GM19238 (cell line): ENCODE data around the gene SDF2L1.

ENCODE experiments used
- DNase-seq: peaks from one replicate; pipeline ENCODE4 v3.0.0; 2011; ENCODE audit warnings: low spot score; ENCODE audit not compliant: insufficient read length

Gene SDF2L1

DNA sequence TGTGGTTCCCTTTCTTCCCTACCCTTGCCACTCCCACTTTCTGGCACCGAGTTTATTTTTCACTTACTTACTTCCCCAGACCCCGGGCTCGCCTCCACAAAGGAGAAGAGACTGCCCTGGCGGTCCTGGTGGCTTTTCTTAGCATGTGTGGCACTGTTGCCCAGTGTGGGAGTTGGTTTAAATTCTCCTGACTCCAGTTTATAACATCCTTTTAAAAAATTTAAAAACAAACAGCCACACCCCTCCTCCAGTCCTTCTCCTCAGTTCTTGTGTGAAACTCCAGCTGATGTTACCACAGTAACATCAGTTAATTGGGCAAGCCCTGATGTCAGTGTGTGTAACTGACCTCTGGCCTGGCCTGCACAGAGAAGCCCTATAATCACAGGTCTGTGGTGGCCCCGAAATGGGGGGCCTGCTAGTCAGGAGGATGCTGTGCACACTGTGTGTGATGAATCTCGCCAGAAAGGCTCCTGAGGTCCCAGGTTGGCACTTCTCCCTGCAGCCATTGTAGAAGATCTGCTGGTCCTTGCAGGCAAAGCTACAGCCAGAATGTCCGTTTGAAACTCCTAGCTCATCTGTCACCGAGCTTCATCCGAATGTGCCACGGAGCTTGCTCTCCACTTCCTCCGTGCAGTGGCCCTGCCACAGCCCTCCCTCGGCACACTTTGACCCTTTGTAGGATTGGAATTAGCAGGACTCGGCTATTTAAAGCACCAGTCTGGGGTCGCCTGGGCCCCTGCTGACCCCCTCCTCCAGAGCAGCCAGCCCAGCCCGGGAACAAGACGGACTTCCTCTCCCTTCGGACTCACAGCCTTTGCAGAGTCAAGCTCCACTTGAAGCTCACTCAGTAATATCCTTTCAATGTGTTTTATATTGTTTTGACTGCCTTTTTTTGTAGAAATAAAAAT is 19.8 kb upstream of the SDF2L1 start:
- no peak for DNase-seq

DNA sequence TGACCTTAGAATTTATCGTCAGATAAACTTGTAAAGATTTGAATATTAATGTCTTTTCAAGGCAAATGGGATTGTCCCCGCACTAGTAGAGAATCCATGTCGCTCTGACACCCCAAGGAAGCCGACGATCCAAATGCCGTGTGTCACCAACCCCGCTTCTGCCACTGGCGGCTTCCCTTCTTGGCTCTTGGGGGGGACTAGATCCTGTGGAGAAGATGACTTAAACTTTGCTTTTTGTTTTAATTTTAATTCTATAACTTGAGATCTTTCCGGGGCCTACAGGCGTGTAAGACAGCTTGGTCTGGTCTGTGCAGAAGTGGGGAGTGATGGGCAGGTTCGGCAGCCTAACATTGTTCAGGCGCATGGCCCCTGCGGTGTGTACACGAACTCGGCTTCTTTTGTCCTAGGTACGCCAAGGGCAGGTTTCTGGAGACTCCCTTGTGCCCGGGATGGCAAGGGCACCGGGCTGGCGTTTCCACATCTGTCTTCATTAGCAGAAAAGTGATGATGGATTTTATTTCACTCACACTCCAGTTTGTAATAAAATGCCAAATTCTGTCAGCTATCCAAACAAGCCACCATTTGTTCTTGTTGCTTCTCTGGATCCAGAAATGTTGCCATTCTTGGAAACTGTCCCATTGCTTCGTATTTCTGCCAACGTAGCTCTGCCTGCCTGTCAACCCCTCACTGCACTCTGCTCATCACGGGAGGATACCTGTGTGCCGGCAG is 19.0 kb upstream of the SDF2L1 start:
- DNase-seq, result no peak

DNA sequence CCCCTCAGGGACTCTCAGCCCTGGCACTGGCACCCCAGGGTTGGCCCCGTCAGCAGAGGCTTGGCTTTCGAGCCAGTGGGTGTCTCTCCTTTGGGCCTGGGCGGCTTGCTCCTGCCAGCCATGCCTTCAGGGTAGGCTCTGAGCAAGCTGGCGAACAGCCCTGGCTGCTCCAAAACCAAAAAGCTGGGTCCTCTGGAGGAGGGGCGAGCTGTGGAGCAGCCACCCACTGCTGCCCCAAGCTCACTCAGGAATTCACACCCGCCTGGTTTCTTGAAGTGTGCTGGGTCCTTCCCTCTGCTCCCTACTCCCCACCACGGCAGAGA is 18.5 kb upstream of the SDF2L1 start:
- no peak for DNase-seq

DNA sequence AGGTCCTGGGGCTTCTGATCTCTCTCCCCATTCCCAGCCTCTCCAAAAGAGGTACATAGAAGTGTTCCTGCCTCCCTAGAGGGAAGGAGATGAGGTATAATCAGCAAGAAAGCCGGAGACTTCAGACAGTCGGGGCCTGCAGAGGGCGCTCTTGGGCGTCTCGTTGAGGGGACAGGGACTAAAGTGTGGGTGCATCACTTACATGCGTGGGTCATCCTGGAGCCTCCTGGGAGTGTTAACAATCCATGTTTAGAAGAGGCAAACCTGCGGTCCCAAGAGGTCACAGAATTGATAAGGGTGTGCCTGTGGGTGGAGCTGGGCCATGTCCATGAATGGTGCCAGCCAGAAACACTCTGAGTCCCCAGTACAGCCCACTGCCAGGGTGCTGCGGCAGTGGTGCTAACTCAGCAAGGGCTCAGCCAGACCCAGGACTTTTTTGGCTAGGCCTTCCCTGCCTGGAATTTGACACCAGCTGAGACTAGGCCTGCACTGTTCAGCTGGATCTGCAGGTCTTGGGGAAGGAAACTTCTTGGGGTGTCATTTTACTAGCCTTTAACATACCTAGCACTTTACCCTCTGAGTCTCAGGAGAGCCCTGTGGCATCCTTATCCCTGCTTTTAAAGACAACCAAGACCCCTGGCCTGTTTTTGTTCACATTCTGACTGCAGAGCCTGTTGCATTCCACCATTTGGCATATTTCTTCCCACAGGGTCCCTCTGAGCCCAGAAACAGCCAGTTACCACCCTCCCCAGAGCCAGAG is 17.8 kb upstream of the SDF2L1 start:
- no peak for DNase-seq

DNA sequence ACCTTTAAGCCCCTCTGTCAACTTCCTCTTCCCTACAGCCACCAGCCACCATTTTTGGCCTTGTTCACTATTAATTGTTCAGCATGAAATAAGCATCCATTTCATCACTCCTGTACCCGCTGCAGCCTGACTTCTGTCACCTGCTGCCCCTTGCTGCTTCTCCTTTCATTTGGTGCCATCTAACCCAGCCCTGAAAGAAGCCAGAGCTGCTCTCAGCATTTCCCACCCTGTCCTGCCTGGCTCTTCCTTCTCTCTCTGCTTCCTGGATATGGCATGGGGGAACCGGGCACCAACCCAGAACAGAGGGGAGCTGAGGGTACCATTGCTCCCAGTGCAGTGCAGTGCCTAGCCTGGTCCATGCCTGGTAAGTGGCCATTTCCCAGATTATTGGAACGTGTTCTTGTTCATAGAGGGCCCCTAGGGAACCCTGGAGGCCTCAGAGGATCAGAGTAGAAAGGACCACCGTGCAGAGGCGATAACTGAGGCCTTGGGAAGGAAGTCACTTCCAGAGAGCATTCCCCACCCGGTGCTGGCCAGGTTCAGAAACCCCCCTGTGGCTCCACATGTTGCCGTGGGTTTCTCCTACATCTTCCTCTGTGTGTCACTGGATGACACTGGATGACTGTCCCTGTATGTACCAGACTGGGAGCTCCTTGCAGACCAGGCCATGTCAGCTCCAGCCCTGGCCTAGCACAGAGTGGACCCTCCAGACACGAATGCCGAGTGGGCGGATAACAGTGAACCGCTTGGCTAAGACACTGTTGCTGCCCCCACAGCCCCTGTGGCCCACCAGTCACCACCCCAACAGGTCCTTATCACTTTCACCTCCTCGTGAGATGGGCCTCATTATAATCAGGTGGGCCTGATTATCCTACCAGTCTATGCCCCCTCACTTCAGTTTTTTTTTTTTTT is 17.0 kb upstream of the SDF2L1 start:
- DNase-seq, result no peak

DNA sequence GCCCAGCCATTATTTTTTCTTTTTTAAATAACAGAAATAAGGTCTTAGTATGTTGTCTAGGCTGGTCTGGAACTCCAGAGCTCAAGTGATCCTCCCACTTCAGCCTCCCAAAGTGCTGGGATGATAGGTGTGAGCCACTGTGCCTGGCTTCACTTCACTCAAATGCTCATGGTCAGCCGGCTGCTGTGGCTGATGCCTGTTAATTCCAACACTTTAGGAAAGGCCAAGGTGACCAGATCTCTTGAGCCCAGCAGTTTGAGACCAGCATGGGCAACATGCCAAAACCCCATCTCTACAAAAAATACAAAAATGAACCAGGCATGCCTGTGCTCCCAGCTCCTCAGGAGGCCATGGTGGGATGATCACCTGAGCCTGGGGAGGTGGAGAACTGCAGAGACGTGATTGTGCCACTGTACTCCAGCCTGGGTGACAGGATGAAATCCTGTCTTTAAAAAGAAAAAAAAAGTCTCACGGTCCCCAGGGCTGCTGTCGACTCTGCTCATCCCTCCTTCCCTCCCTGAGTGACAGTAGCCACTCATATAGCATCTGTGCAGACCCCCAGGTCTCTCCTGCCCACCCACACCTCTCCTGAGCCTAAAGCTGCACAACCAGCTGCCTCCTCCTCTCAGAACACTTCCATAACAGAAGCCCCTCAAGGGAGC is 15.9 kb upstream of the SDF2L1 start:
- DNase-seq, result no peak

DNA sequence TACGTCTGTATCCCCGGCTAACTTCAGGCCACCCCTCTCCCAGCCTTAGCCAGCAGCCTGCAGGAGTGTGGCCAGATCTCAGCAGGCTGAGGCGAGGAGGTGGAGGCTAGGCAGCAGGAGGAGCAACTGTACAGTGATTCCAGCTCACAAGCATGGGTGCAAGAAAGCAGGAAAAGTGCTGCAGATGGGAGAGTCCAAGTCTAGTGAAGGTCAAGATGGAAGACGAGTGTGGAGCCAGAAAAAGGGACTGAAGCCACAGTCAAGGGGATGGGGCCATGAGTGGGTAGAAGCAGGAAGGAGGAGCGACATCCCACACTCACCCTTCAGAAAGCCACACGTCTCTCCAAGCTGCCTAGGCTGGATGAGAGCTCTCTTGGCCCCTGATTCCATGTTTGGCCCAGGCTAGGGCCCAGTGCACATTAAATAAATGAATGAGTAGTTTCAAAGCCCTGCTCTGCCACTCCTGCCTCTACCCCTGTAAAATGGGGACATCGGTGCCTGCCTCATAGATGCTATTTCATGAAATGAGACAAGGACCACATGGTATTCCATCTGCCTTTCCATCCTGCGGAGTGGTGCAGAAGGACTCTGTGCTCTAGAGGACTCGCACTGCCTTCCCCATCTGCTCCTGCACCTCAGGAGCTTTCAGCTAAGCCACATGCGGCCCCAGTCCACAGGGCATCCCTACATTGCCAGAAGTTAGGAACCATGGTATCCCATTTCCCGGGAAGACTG is 15.2 kb upstream of the SDF2L1 start:
- DNase-seq, result no peak

DNA sequence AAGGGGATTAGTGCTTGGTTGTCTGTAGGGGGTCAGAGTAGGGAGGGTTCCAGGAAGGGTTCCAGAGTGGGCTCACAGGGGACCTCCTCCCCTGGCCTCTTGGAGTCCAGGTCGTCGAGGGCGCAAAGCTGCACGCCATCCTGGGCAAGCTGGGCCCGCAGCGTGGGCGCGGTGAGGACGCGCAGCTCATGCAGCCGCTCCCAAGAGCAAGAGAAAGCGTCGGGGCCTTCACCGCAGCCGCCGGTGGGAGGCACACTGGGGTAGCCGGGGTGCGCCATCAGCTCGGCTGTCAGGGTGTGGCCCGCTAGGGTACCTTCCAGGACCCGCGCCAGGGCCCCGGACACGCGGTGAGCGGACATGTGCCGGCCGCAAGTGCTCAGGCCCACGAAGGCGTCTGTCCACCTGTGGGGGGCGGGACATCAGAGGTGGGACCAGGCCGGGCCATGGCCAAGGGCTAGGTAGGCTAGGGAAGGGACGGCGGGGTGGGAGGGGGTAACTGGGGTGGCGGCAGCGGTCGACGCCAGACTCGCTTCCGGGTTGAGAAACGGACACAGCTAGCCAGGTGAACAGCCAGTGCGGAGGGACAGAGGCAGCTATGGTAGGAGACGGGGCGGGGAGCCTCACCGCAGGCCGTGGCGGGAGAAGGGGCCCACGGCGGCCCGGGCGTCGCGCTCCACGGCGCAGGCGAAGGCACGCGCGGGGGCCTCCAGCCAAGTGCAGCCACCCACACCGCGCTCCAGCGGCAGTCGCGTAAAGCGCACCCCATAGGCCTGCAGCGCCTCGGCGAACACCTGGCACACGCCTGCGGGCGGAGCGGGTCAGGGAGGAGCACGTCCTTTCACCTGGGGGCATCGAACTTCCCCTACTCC is 13.5 kb upstream of the SDF2L1 start:
- no peak for DNase-seq

DNA sequence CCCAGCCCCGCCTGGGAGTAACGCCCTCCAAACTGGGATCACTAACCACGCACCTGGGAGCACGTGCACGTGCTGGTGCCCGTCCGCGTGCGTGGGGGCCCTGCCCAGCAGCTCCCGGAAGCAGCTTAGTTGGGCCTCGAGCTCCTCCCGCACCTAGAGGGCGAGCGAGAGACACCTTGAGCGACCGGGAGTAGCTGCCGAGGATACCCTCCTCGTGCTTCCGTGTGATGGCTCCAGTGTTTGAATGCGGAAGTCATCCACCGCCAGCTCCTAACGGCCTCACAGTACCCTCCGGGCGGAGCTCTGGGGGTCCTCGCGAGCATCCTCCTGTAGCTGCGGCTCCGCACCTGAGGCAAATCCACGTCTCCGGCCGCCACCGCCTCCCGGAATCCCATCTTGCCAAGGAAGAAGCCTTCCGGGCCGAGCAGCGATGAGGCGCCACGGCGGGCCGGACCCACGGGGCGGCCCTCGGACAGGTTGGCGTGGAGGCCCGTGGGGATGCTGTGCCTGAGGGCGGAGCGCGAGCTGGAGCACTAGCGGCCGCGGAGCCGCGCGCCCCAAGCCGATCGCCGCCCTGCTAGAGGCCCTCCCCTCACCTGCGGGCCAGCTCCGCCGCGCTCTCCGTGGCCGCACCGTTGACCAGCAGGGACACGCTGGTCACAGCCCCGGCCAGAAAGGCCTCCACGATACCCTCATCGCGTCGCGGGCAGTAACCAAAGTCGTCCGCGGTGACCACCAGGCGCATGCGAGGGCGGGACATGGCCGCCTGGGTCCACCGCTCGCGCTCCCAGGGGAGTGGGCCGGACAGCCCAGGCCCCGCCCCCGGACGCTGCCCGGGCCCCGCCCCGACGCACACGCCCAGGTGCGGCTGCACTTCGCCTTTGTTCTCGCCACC is 12.6 kb upstream of the SDF2L1 start, which contains the start of gene YDJC:
TSS of gene YDJC (minus strand) at position 768 of the 895 bp plus-strand sequence. CDS start at position 760, 8 bp downstream.
- peak; percentile 93 for DNase-seq

DNA sequence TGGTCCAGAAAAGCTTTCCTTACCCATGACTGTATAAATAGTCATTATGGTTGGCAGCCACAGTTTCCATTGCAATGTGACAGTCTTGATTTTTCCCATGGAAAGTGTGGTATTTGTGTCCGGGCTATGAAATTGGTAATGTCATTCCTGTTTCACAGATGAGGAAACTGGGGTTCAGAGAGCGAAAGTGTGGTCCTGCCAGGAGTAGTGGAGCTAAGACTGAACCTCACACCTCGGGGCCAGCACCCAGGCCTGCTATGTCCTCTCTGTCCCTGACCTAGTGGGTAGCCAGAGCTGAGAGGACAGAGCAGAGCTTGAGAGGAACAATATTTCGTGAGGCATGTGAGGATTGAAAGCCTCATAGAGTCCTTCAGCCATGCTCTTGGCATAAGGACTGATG is 11.1 kb upstream of the SDF2L1 start:
- DNase-seq, result no peak

DNA sequence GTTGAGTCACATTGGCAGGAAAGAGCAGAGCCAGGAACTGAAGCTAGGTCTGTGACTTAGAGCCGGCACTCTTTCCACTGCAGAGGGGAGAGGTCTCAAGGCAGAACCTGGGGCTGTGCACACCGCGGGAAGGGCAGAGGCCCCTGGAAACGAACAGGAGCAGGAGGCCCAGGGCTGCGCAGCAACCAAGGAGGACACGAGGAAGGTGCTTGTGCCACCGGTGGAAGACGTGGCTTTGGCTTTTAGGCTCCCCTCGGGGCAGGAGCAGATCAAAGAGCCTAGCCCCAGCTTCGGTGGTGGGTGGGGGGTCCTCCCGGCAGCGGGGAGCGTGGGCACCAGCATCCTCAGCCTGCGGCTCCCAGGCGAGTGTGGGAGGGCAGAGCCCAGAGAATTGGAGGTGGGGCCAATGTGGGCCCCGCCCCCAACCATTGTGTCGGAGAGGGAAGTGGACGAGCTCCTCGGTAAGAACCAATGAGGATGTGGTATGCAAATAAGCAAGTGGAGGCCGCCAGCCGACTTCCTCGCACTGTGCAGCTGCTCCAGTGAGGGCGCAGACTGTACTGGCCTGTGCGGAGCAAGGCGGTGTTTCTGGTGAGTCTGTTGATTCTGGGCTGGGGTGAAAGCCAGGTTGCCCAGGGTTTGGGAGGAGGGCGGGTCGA is 9.7 kb upstream of the SDF2L1 start, which contains the start of gene CCDC116:
TSS of gene CCDC116 (plus strand) at position 524 of the 659 bp plus-strand sequence. CDS start 422 bp downstream, outside the sequence.
- DNase-seq, result no peak

DNA sequence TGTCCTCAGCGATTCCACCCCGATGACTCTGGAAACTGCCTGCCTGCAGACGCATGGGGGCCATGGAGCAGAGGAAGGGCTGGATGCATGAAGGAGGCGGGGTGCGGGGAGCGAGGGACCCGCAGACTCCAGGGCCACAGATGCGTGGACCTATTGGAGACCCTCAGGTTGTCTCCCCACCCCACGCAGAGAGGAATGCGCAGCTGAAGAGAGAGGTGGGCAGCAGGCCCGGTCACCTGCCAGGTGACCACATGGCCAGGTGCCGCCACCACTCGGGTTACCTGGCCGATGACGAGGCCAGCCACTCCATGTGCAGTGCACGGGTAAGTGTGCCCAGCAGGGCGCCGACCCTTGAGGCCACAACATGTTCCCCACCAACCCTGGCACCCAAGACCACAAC is 9.2 kb upstream of the SDF2L1 start:
- no peak for DNase-seq

GRCh38 chr22:21633481-21633880 is 8.6 kb upstream of the SDF2L1 start:
- DNase-seq, result no peak

DNA sequence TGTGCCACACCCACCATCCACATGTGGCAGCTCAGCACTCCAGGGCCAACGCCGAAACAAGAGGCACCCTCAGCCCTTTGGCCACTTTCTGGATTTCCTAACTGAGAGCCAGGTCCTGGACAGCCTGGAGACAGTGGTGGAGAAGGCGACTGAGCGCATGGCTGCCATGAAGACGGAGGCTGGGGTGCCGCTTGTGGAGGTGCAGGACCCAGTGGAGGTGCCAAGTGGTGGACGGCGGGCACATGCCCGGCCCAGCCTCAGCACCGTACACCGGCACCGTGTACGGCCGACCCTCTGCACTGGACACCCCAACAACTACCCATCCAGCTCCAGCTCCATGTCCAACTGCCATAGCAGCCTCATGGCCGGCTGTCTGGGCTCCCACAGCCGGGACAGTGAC is 8.0 kb upstream of the SDF2L1 start:
- DNase-seq, result no peak

GRCh38 chr22:21634844-21635243 is 7.3 kb upstream of the SDF2L1 start:
- DNase-seq, result no peak

GRCh38 chr22:21635771-21636510 is 6.2 kb upstream of the SDF2L1 start:
- no peak for DNase-seq
